ENCODE measurements around the gene SON. TPM values are rescaled to one million over a fixed set of nuclear protein-coding genes. Genes with fewer than 3 reads are reported as not detected.

The SON gene
- total RNA-seq, 6 donors from 2014 or later = 236 to 1,038 (median 307) TPM

GRCh38 chr21:33549848-33550771 is 7.3 kb downstream of the SON start:
- DNase-seq (peak in 1 of 2 donors; percentile 55), ATAC-seq (ENCODE audit: low FRiP score in 2 of 2) (no peak)
- no peaks in the 10 kb centered on the region for H3K27me3 ChIP-seq
- H3K9me3 ChIP-seq = no peaks in the 10 kb centered on the region
- peaks cover 58 to 88% (median 78%) of the 10 kb centered on the region in 4 donors for H3K36me3 ChIP-seq
- H3K4me3 ChIP-seq = no peak overlapping the region
- TF ChIP-seq CTCF (IDR thresholded peaks at IDR 0.05) (no peak), EP300 (IDR thresholded peaks at IDR 0.05) (no peak), POLR2AphosphoS5 (IDR thresholded peaks at IDR 0.05) (no peak)
- 98 to 100% methylated on average over 4 to 18 of the region's 19 CpGs for WGBS, 2 donors
- H3K4me1 ChIP-seq = peaks cover 14 to 20% (median 16%) of the 10 kb centered on the region in 4 donors
- no peak overlapping the region for H3K27ac ChIP-seq

- no peaks in the 10 kb centered on the region for H3K9me3 ChIP-seq
- 97 to 98% methylated on average over 9 to 23 of the region's 23 CpGs for WGBS, 2 donors
- ATAC-seq (ENCODE audit: low FRiP score in 2 of 2) (peak; percentile 15 to 56), DNase-seq (peak in 1 of 2 donors; percentile 58)
- H3K4me3 ChIP-seq = no peak overlapping the region
- H3K27ac ChIP-seq = no peak overlapping the region
- H3K4me1 ChIP-seq = peaks cover 10 to 20% (median 13%) of the 10 kb centered on the region in 4 donors
- peaks cover 58 to 97% (median 79%) of the 10 kb centered on the region in 4 donors for H3K36me3 ChIP-seq
- TF ChIP-seq POLR2A (IDR thresholded peaks at IDR 0.05) (no peak), CTCF (IDR thresholded peaks at IDR 0.05) (no peak), POLR2AphosphoS5 (IDR thresholded peaks at IDR 0.05) (no peak), EP300 (IDR thresholded peaks at IDR 0.05) (no peak)
- no peaks in the 10 kb centered on the region for H3K27me3 ChIP-seq
These were observed 8.2 kb downstream of the SON start for GRCh38 chr21:33550772-33551660.

GRCh38 chr21:33551664-33552063 is 8.8 kb downstream of the SON start:
- Histone ChIP-seq H3K4me1 (peaks cover 8 to 18% (median 11%) of the 10 kb centered on the region in 4 donors), H3K4me3 (no peak overlapping the region), H3K36me3 (peaks cover 55 to 98% (median 82%) of the 10 kb centered on the region in 4 donors), H3K9me3 (no peaks in the 10 kb centered on the region), H3K27ac (no peak overlapping the region), H3K27me3 (no peaks in the 10 kb centered on the region)
- ATAC-seq (ENCODE audit: low FRiP score in 2 of 2) (no peak), DNase-seq (no peak)
- TF ChIP-seq POLR2A (IDR thresholded peaks at IDR 0.05) (no peak), POLR2AphosphoS5 (IDR thresholded peaks at IDR 0.05) (no peak), EP300 (IDR thresholded peaks at IDR 0.05) (no peak), CTCF (IDR thresholded peaks at IDR 0.05) (no peak)
- WGBS, 2 donors = 100% methylated on average over 2 of the region's 2 CpGs

DNA sequence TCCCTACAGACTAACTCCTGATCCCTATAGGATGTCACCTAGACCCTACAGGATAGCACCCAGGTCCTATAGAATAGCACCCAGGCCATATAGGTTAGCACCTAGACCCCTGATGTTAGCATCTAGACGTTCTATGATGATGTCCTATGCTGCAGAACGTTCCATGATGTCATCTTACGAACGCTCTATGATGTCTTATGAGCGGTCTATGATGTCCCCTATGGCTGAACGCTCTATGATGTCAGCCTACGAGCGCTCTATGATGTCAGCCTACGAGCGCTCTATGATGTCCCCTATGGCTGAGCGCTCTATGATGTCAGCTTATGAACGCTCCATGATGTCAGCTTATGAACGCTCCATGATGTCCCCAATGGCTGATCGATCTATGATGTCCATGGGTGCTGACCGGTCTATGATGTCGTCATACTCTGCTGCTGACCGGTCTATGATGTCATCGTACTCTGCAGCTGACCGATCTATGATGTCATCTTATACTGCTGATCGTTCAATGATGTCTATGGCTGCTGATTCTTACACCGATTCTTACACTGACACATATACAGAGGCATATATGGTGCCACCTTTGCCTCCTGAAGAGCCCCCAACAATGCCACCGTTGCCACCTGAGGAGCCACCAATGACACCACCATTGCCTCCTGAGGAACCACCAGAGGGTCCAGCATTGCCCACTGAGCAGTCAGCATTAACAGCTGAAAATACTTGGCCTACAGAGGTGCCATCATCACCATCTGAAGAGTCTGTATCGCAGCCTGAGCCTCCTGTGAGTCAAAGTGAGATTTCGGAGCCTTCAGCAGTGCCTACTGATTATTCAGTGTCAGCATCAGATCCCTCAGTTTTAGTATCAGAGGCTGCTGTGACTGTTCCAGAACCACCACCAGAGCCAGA is 9.5 kb downstream of the SON start:
- H3K36me3 ChIP-seq = peaks cover 55 to 98% (median 80%) of the 10 kb centered on the region in 4 donors
- no peaks in the 10 kb centered on the region for H3K27me3 ChIP-seq
- no peak for ATAC-seq (ENCODE audit: low FRiP score in 2 of 2)
- no peak overlapping the region for H3K4me3 ChIP-seq
- no peak for DNase-seq
- no peak overlapping the region for H3K27ac ChIP-seq
- peaks cover 10 to 14% (median 12%) of the 10 kb centered on the region in 4 donors for H3K4me1 ChIP-seq
- 95 to 98% methylated on average over 22 to 24 of the region's 24 CpGs for WGBS, 2 donors
- H3K9me3 ChIP-seq = no peaks in the 10 kb centered on the region
- TF ChIP-seq POLR2A (IDR thresholded peaks at IDR 0.05) = no peak
- no peak for TF ChIP-seq EP300 (IDR thresholded peaks at IDR 0.05)
- TF ChIP-seq CTCF (IDR thresholded peaks at IDR 0.05) = no peak
- no peak for TF ChIP-seq POLR2AphosphoS5 (IDR thresholded peaks at IDR 0.05)

Data from upper lobe of left lung (tissue), 6 donors.